Natural killer cell (primary cell): ENCODE results near the gene SOX8. TPM values are rescaled to one million over a fixed set of nuclear protein-coding genes. Genes with fewer than 3 reads are reported as not detected.

Source experiments
- ATAC-seq, 3 donors: fragments of 150-1000 bp in 2 of 3; fragments of 200-7000 bp in 1 of 3; cut with Tn5 transposase; 1 replicate in 1 of 3; 2 replicates in 2 of 3; pipeline ENCODE4 v1.10.0; 2021; ENCODE audit warnings: mild to moderate bottlenecking in 2 of 3, moderate library complexity in 2 of 3
- DNase-seq, 2 donors: peaks; one replicate each; pipeline versions ENCODE4 v3.0.0 to v3.0.0-alpha.2; 2013 to 2021; ENCODE audit warnings: mixed read lengths in 1 of 2
- H3K27ac ChIP-seq: one replicate; pipeline ENCODE4 v1.5.1; 2013; ENCODE audit warnings: mild to moderate bottlenecking, low read length
- H3K27me3 ChIP-seq: one replicate; pipeline ENCODE4 v1.6.1; 2013; ENCODE audit warnings: low read length; ENCODE audit not compliant: control insufficient read depth, insufficient read depth
- H3K36me3 ChIP-seq: one replicate; pipeline ENCODE4 v1.6.1; 2013; ENCODE audit warnings: low read length; ENCODE audit not compliant: control insufficient read depth, insufficient read depth
- H3K4me1 ChIP-seq: one replicate; pipeline ENCODE4 v1.6.1; 2013; ENCODE audit warnings: low read length; ENCODE audit not compliant: control insufficient read depth, insufficient read depth
- H3K4me3 ChIP-seq: one replicate; pipeline ENCODE4 v1.5.1; 2013; ENCODE audit warnings: low read length
- H3K9me3 ChIP-seq: one replicate; pipeline ENCODE4 v1.6.1; 2013; ENCODE audit warnings: low read length; ENCODE audit not compliant: control insufficient read depth, insufficient read depth
- H3K27ac Mint-ChIP-seq, 2 donors: one replicate each; pipeline ENCODE4 v1.8.0; 2022; ENCODE audit warnings: mild to moderate bottlenecking in 2 of 2, mixed read lengths in 2 of 2, moderate library complexity in 1 of 2
- H3K27me3 Mint-ChIP-seq, 2 donors: one replicate each; pipeline ENCODE4 v1.8.0; 2022; ENCODE audit warnings: low read depth in 2 of 2, mixed read lengths in 2 of 2
- H3K36me3 Mint-ChIP-seq: one replicate; pipeline ENCODE4 v1.8.0; 2022; ENCODE audit warnings: mixed read lengths
- H3K4me1 Mint-ChIP-seq, 2 donors: one replicate each; pipeline ENCODE4 v1.8.0; 2022; ENCODE audit warnings: mixed read lengths in 2 of 2
- H3K4me3 Mint-ChIP-seq: one replicate; pipeline ENCODE4 v1.8.0; 2022; ENCODE audit warnings: mild to moderate bottlenecking, moderate library complexity, mixed read lengths
- H3K9me3 Mint-ChIP-seq, 2 donors: one replicate each; pipeline ENCODE4 v1.8.0; 2022; ENCODE audit warnings: mixed read lengths in 2 of 2
- CTCF ChIP-seq: fragments of 200-600 bp; IDR thresholded peaks from one replicate; pipeline ENCODE4 v1.8.0; 2022; ENCODE audit warnings: antibody characterized with exemption
- WGBS: methylation state at CpG from one replicate; pipeline ENCODE4 v1.1.7; 2013; ENCODE audit warnings: missing lambda C conversion rate; ENCODE audit not compliant: insufficient coverage; 5-methylcytosine and 5-hydroxymethylcytosine counted together
- intact Hi-C: fragments of 100-400 bp; cut with micrococcal nuclease; formaldehyde crosslinking; loops from one replicate; pipeline ENCODE4 v1.14.2; 2022
- total RNA-seq, 4 donors: library from RNA; stranded (reverse); fragments of 120-200 nt in 1 of 4; gene quantifications; one replicate each; pipeline versions ENCODE4 v1.2.3 to v1.2.4, GENCODE V29; 2013 to 2022

SOX8 gene
- total RNA-seq, 3 donors from 2014 or later (not counting 1 experiment from before 2014, with no cell fraction given): not detected

GRCh38 chr16:1026057-1026783, 44.6 kb downstream of the SOX8 start:
- no peak overlapping the region for H3K27ac Mint-ChIP-seq
- no peaks in the 10 kb centered on the region for H3K36me3 Mint-ChIP-seq
- no peak overlapping the region for H3K4me3 ChIP-seq
- H3K27ac ChIP-seq: no peak overlapping the region
- intact Hi-C loops: no loop called here
- H3K9me3 Mint-ChIP-seq: no peaks in the 10 kb centered on the region
- 82% methylated on average over 35 of the region's 35 CpGs for WGBS
- ATAC-seq (no peak), DNase-seq (no peak)
- no peak for TF ChIP-seq CTCF
- peaks cover 0 to 3% of the 10 kb centered on the region in 2 donors for H3K27me3 Mint-ChIP-seq
- H3K4me3 Mint-ChIP-seq: no peak overlapping the region
- no peaks in the 10 kb centered on the region for H3K9me3 ChIP-seq
- no peaks in the 10 kb centered on the region for H3K4me1 ChIP-seq
- no peaks in the 10 kb centered on the region for H3K36me3 ChIP-seq
- H3K27me3 ChIP-seq: no peaks in the 10 kb centered on the region
- H3K4me1 Mint-ChIP-seq: no peaks in the 10 kb centered on the region

GRCh38 chr16:1026784-1027500, 45.4 kb downstream of the SOX8 start:
- Mint-ChIP-seq H3K36me3 (no peaks in the 10 kb centered on the region), H3K27me3 (peaks cover 0 to 3% of the 10 kb centered on the region in 2 donors), H3K9me3 (no peaks in the 10 kb centered on the region), H3K4me3 (no peak overlapping the region), H3K27ac (no peak overlapping the region), H3K4me1 (no peaks in the 10 kb centered on the region)
- ATAC-seq (no peak), DNase-seq (no peak)
- Histone ChIP-seq H3K27me3 (no peaks in the 10 kb centered on the region), H3K27ac (no peak overlapping the region), H3K4me1 (no peaks in the 10 kb centered on the region), H3K36me3 (no peaks in the 10 kb centered on the region), H3K4me3 (no peak overlapping the region), H3K9me3 (no peaks in the 10 kb centered on the region)
- intact Hi-C loops: no loop called here
- TF ChIP-seq CTCF: no peak
- 88% methylated on average over 27 of the region's 27 CpGs for WGBS

GRCh38 chr16:1027501-1027815, 45.9 kb downstream of the SOX8 start:
- H3K4me1 Mint-ChIP-seq: no peaks in the 10 kb centered on the region
- ATAC-seq: no peak
- H3K36me3 ChIP-seq: no peaks in the 10 kb centered on the region
- intact Hi-C loops: no loop called here
- H3K4me3 ChIP-seq: no peak overlapping the region
- peaks cover 0 to 3% of the 10 kb centered on the region in 2 donors for H3K27me3 Mint-ChIP-seq
- no peaks in the 10 kb centered on the region for H3K36me3 Mint-ChIP-seq
- no peak overlapping the region for H3K27ac Mint-ChIP-seq
- 83% methylated on average over 18 of the region's 22 CpGs for WGBS
- no peak for DNase-seq
- no peaks in the 10 kb centered on the region for H3K4me1 ChIP-seq
- TF ChIP-seq CTCF: no peak
- H3K9me3 Mint-ChIP-seq: no peaks in the 10 kb centered on the region
- H3K4me3 Mint-ChIP-seq: no peak overlapping the region
- H3K27me3 ChIP-seq: no peaks in the 10 kb centered on the region
- H3K9me3 ChIP-seq: no peaks in the 10 kb centered on the region
- no peak overlapping the region for H3K27ac ChIP-seq
